Chondrocyte (in vitro differentiated cells): ENCODE data around the gene ARHGEF7. TPM values are rescaled to one million over a fixed set of nuclear protein-coding genes. Genes with fewer than 3 reads are reported as not detected.

ENCODE experiments used
- DNase-seq: peaks from one replicate; pipeline ENCODE4 v3.0.0; 2021; ENCODE audit warnings: mixed read lengths, low spot score
- H3K27ac Mint-ChIP-seq: one replicate; pipeline ENCODE4 v1.8.0; 2021; ENCODE audit warnings: mild to moderate bottlenecking, moderate library complexity, mixed read lengths; ENCODE audit not compliant: unreplicated experiment
- H3K27me3 Mint-ChIP-seq: 2 replicates; pipeline ENCODE4 v1.8.0; 2021; ENCODE audit warnings: low read depth, mixed read lengths
- H3K36me3 Mint-ChIP-seq: 2 replicates; pipeline ENCODE4 v1.8.0; 2021; ENCODE audit warnings: low read depth, mixed read lengths
- H3K4me1 Mint-ChIP-seq: 2 replicates; pipeline ENCODE4 v1.8.0; 2021; ENCODE audit warnings: low read depth, mild to moderate bottlenecking, mixed read lengths
- H3K4me3 Mint-ChIP-seq: one replicate; pipeline ENCODE4 v1.8.0; 2021; ENCODE audit warnings: mild to moderate bottlenecking, moderate library complexity, mixed read lengths; ENCODE audit not compliant: unreplicated experiment
- H3K9me3 Mint-ChIP-seq: 2 replicates; pipeline ENCODE4 v1.8.0; 2021; ENCODE audit warnings: low read depth, mixed read lengths
- CTCF ChIP-seq: fragments of 200-600 bp; sonication (generic); IDR thresholded peaks from 2 replicates; pipeline ENCODE4 v1.5.0; 2021; ENCODE audit warnings: antibody characterized with exemption, mild to moderate bottlenecking, moderate library complexity
- total RNA-seq: library from RNA; stranded (reverse); gene quantifications from 3 replicates; pipeline ENCODE4 v1.2.1, GENCODE V29; 2021

ARHGEF7 gene
- total RNA-seq, 1 donor from 2014 or later = 137 TPM

DNA sequence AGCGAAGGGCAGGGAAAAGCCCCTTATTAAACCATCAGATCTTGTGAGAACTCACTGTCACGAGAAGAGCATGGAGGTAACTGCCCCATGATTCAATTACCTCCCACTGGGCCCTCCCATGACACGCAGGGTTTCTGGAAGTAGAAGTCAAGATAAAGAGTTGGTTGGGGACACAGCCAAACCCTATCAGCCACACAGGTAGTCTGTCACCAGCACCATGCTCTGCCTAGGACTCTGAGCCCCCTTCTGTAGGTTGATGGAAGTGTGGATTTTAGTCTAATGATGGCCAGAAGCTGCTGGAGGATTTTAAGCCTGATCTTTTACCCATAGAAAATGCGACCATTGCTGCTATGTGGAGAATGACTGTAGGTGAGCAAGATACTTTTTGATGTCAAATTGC is 60.8 kb downstream of the ARHGEF7 start:
- no peaks in the 10 kb centered on the region for H3K27me3 Mint-ChIP-seq
- TF ChIP-seq CTCF = no peak
- no peaks in the 10 kb centered on the region for H3K9me3 Mint-ChIP-seq
- no peak for DNase-seq
- peaks cover 97% of the 10 kb centered on the region for H3K4me1 Mint-ChIP-seq
- H3K27ac Mint-ChIP-seq = peak overlapping the region; percentile 99
- peaks cover 10% of the 10 kb centered on the region for H3K36me3 Mint-ChIP-seq
- no peak overlapping the region for H3K4me3 Mint-ChIP-seq

- peaks cover 10% of the 10 kb centered on the region for H3K36me3 Mint-ChIP-seq
- no peaks in the 10 kb centered on the region for H3K27me3 Mint-ChIP-seq
- TF ChIP-seq CTCF = no peak
- DNase-seq = no peak
- H3K9me3 Mint-ChIP-seq = no peaks in the 10 kb centered on the region
- H3K4me1 Mint-ChIP-seq = peaks cover 97% of the 10 kb centered on the region
- H3K4me3 Mint-ChIP-seq = no peak overlapping the region
- H3K27ac Mint-ChIP-seq = peak overlapping the region; percentile 99
Observed at GRCh38 chr13:111176421-111176820, 61.3 kb downstream of the ARHGEF7 start.

DNA sequence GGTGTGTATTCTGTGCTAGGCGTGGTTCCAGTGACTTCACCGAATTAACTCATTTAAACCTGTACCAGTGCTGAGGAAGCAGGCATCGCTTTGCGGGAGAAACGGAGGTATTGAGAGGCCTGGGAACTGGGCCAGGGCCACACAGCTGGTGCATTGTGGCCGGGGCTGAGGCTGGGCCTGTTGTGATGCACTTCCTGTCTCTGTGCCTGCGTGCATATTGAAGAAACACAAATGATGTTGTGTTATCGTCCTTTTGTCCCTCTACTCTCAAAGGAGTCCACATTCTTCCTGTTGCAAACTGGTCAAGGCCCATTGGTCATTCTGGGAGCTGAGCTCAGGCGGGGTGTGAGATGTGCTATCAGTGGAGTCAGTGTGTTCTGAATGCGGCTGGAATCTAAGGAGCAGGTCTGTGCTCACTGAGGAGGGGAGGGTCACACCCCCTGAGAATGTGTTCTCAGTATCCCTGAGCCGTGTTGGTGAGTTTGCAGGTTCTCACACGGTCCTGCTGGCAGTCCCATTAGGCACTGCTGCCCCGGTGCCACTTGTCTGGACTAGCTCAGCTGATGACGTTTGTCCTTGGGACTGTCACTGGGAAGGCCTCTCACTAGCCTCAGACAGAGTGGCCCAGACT is 62.1 kb downstream of the ARHGEF7 start:
- Mint-ChIP-seq H3K4me3 (peak overlapping the region; percentile 41), H3K9me3 (no peaks in the 10 kb centered on the region), H3K36me3 (peaks cover 8% of the 10 kb centered on the region), H3K27me3 (no peaks in the 10 kb centered on the region), H3K27ac (peak overlapping the region; percentile 99), H3K4me1 (peaks cover 93% of the 10 kb centered on the region)
- no peak for DNase-seq
- TF ChIP-seq CTCF = no peak

DNA sequence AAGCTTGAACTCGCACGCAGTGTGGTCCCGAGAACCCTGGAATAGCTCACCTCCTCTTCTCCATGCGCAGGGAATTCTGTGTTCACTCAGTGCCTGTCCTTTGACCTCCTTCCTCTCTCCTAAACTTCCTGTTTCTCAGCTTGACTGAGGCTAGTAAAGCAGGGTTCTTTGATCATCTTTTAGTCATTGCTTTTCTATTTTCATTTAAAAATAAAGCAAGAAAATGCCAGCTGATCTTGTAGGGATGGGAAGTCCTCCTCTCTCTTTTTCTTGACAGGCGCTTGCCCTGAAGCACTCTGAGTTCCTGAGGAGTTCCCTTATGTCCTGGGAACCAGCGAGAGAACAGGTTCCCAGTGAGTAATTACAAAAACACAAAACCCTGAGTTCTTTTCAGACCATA is 62.8 kb downstream of the ARHGEF7 start:
- H3K4me3 Mint-ChIP-seq = peak overlapping the region; percentile 41

DNA sequence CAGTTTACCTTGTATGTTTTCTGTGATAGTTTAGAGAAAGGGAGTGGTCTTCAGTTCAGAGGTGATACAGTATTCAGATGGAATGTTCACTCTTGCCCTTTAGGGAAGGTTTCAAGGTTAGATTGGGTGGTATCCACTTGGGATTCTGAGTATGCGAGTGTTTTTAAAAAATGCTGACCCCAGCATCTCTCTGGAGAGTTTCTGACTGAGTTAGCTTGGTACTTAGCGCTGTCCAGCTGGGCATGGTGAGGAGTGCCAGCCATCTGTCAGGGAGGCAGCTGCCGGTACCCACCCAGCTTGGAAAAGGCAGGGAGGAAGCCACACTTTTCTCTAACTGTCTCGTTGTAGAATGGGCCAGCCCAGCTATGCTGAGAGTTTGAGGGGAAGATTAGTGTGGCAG is 63.3 kb downstream of the ARHGEF7 start:
- Mint-ChIP-seq H3K9me3 (no peaks in the 10 kb centered on the region), H3K4me1 (peaks cover 89% of the 10 kb centered on the region), H3K27me3 (no peaks in the 10 kb centered on the region), H3K4me3 (peak overlapping the region; percentile 29), H3K27ac (peak overlapping the region; percentile 99), H3K36me3 (peaks cover 8% of the 10 kb centered on the region)
- no peak for DNase-seq
- no peak for TF ChIP-seq CTCF

More for the DNA sequence above, 62.8 kb downstream of the ARHGEF7 start:
- Mint-ChIP-seq H3K27me3 (no peaks in the 10 kb centered on the region), H3K4me1 (peaks cover 89% of the 10 kb centered on the region), H3K9me3 (no peaks in the 10 kb centered on the region), H3K36me3 (peaks cover 8% of the 10 kb centered on the region), H3K27ac (peak overlapping the region; percentile 99)
- no peak for DNase-seq
- no peak for TF ChIP-seq CTCF
